ENCODE data around the gene SCLY.

Gene SCLY

GRCh38 chr2:238069877-238070276 lies 9.1 kb downstream of the SCLY start:
- TF ChIP-seq CTCF (IDR thresholded peaks at IDR 0.05) = no peak
- DNase-seq (ENCODE audit: low spot score) = no peak
- H3K4me3 ChIP-seq = no peak overlapping the region
- H3K27ac ChIP-seq = no peak overlapping the region

DNA sequence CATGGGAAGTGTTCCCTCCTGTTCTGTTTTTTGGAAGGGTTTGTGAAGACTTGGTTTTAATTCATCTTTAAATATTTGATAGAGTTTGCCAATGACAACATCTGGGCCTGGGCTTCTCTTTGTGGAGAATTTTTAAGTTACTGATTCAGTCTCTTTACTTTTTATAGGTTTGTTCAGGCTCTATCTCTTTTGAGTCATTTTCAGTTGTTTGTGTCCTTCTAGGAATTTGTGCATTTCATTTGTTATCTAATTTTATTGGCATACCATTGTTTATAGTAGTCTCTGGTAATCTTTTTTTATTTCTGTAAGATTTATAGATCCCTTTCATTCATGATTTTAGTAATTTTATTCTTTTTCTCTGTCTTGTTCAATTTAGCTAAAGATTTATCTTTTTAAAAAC lies 14.6 kb downstream of the SCLY start:
- no peak overlapping the region for H3K4me3 ChIP-seq
- TF ChIP-seq CTCF (IDR thresholded peaks at IDR 0.05) = no peak
- H3K27ac ChIP-seq = no peak overlapping the region
- DNase-seq (ENCODE audit: low spot score) = no peak

GRCh38 chr2:238077292-238077691 lies 16.5 kb downstream of the SCLY start:
- Histone ChIP-seq H3K27ac (no peak overlapping the region), H3K4me3 (no peak overlapping the region)
- no peak for TF ChIP-seq CTCF (IDR thresholded peaks at IDR 0.05)
- DNase-seq (ENCODE audit: low spot score) = no peak

- Histone ChIP-seq H3K4me3 (no peak overlapping the region), H3K27ac (no peak overlapping the region)
- no peak for DNase-seq (ENCODE audit: low spot score)
- no peak for TF ChIP-seq CTCF (IDR thresholded peaks at IDR 0.05)
Measured at GRCh38 chr2:238079874-238080327, 19.1 kb downstream of the SCLY start.

- DNase-seq (ENCODE audit: low spot score) = no peak
- TF ChIP-seq CTCF (IDR thresholded peaks at IDR 0.05) = no peak
- Histone ChIP-seq H3K4me3 (no peak overlapping the region), H3K27ac (no peak overlapping the region)
Measured at GRCh38 chr2:238080518-238080917, 19.7 kb downstream of the SCLY start.

DNA sequence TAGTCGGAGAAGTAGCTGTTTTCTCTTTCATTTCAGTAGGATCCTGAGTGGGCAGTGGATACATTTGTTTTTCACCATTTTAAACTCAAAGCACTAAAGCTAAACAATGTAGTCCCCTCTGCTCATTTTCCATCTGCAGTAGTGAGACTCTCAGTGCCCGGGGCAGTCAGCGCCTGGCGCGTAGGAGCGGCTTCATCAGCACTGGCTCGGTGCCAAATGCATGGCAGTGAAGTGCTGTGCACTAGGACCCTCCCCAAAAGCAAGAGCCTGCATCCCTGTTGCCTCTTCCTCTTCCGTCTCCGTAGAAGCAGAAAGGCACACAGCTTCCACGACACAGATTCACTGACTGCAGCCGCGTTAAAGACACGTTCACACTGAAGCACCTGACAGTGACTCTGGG lies 20.3 kb downstream of the SCLY start:
- no peak for DNase-seq (ENCODE audit: low spot score)
- no peak overlapping the region for H3K27ac ChIP-seq
- TF ChIP-seq CTCF (IDR thresholded peaks at IDR 0.05) = no peak
- no peak overlapping the region for H3K4me3 ChIP-seq

GRCh38 chr2:238081561-238081960 lies 20.8 kb downstream of the SCLY start:
- Histone ChIP-seq H3K27ac (no peak overlapping the region), H3K4me3 (no peak overlapping the region)
- TF ChIP-seq CTCF (IDR thresholded peaks at IDR 0.05) = no peak
- DNase-seq (ENCODE audit: low spot score) = no peak

All from coronary artery (tissue), 2 donors.